ENCODE measurements around the gene LY6G6C. TPM values are rescaled to one million over a fixed set of nuclear protein-coding genes. Genes with fewer than 3 reads are reported as not detected.

Gene LY6G6C
- total and polyA plus RNA-seq, 2 of the 13 experiments (the other 11 are each of a cell fraction or from before 2014, with no cell fraction given), result 0.15 TPM; not detected in 1

DNA sequence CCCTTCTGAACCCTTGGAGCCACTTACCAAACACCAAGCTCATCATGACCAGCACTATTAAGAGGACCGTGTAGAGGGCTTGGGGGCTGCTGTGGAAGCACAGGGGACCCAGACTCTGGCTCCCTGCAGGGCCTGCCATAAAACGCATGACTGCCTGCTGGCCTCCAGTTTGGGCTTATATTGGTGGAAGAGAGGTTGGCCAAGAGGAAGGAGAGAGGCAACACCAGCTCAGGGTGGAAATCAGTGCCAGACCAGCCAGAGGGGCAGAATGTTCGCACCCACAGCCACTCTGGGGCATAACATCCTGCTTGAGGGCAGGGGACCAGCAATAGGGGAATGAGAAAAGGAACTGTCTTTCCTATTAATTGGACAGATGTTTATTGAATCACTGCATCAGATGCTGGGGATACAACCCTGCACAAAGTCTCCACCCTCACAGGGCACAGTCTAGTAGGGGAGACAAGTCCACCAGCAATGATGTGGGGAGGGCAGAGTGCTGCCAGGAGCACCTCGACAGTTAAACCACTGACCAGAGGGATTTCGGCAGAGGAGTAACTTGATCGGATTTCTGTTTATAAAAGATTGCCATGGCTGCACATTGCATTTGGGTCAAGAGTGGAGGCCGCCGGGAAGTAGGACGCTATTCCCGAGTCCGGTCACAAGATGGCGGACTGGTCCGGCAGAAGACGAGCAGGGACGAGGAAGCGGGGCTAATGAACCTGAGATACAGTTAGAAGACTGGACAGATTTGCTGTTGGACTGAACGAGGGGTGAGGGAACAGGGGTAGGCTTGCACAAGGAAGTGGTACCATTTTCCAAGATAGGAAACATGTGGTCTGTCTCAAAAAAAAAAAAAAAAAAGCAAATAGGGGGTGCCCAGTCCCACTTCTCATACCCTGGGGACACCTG lies 41.1 kb downstream of the LY6G6C start, which contains the start of gene LY6G5C (continued):
- TF ChIP-seq, protein P1, sequence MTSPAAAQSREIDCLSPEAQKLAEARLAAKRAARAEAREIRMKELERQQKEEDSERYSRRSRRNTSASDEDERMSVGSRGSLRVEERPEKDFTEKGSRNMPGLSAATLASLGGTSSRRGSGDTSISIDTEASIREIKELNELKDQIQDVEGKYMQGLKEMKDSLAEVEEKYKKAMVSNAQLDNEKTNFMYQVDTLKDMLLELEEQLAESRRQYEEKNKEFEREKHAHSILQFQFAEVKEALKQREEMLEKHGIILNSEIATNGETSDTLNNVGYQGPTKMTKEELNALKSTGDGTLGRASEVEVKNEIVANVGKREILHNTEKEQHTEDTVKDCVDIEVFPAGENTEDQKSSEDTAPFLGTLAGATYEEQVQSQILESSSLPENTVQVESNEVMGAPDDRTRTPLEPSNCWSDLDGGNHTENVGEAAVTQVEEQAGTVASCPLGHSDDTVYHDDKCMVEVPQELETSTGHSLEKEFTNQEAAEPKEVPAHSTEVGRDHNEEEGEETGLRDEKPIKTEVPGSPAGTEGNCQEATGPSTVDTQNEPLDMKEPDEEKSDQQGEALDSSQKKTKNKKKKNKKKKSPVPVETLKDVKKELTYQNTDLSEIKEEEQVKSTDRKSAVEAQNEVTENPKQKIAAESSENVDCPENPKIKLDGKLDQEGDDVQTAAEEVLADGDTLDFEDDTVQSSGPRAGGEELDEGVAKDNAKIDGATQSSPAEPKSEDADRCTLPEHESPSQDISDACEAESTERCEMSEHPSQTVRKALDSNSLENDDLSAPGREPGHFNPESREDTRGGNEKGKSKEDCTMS (CRISPR knock-in tag; conservative IDR thresholded peaks at IDR 0.05), result no peak
- TF ChIP-seq U2AF2 (IDR thresholded peaks at IDR 0.05; ENCODE audit: low read depth, low read length), result no peak
- TF ChIP-seq ARNT (IDR thresholded peaks at IDR 0.05), result no peak
- TF ChIP-seq, protein P2, sequence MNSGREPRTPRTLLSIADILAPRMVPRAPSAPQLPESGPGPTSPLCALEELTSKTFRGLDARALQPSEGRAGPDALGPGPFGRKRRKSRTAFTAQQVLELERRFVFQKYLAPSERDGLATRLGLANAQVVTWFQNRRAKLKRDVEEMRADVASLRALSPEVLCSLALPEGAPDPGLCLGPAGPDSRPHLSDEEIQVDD (CRISPR knock-in tag; IDR thresholded peaks at IDR 0.05; ENCODE audit: borderline replicate concordance), result no peak
- TF ChIP-seq DPF2 (CRISPR knock-in tag; IDR thresholded peaks at IDR 0.05; ENCODE audit: borderline replicate concordance, low read depth), result no peak
- no peak for TF ChIP-seq PHB2 (IDR thresholded peaks at IDR 0.05; ENCODE audit: partially characterized antibody)
- no peak for TF ChIP-seq ZNF75D (CRISPR knock-in tag; IDR thresholded peaks at IDR 0.05; ENCODE audit: borderline replicate concordance)
- no peak for TF ChIP-seq CSRNP2 (CRISPR knock-in tag; conservative IDR thresholded peaks at IDR 0.05; ENCODE audit: low read depth)
- no peak for TF ChIP-seq ZFP1 (CRISPR knock-in tag; IDR thresholded peaks at IDR 0.05)
- no peak for TF ChIP-seq RARA (CRISPR knock-in tag; IDR thresholded peaks at IDR 0.05)
- TF ChIP-seq ETV5 (CRISPR knock-in tag; IDR thresholded peaks at IDR 0.05; ENCODE audit: borderline replicate concordance), result peak; percentile 5; the same call in 1 of the 2 replicates
- no peak for TF ChIP-seq ZNF430 (CRISPR knock-in tag; IDR thresholded peaks at IDR 0.05)
- no peak for TF ChIP-seq ELF4 (CRISPR knock-in tag; IDR thresholded peaks at IDR 0.05; ENCODE audit: borderline replicate concordance)
- TF ChIP-seq MAFF (IDR thresholded peaks at IDR 0.05; ENCODE audit: low read depth, low read length), result no peak
- TF ChIP-seq ZFP62 (CRISPR knock-in tag; IDR thresholded peaks at IDR 0.05), result no peak
- peak; percentile 40; the same call in 1 of the 2 replicates for TF ChIP-seq ZMYM3 (CRISPR knock-in tag; IDR thresholded peaks at IDR 0.05)
- TF ChIP-seq ZNF563 (CRISPR knock-in tag; IDR thresholded peaks at IDR 0.05), result no peak
- no peak for TF ChIP-seq ZMYM2 (CRISPR knock-in tag; IDR thresholded peaks at IDR 0.05)
- TF ChIP-seq, protein P3, sequence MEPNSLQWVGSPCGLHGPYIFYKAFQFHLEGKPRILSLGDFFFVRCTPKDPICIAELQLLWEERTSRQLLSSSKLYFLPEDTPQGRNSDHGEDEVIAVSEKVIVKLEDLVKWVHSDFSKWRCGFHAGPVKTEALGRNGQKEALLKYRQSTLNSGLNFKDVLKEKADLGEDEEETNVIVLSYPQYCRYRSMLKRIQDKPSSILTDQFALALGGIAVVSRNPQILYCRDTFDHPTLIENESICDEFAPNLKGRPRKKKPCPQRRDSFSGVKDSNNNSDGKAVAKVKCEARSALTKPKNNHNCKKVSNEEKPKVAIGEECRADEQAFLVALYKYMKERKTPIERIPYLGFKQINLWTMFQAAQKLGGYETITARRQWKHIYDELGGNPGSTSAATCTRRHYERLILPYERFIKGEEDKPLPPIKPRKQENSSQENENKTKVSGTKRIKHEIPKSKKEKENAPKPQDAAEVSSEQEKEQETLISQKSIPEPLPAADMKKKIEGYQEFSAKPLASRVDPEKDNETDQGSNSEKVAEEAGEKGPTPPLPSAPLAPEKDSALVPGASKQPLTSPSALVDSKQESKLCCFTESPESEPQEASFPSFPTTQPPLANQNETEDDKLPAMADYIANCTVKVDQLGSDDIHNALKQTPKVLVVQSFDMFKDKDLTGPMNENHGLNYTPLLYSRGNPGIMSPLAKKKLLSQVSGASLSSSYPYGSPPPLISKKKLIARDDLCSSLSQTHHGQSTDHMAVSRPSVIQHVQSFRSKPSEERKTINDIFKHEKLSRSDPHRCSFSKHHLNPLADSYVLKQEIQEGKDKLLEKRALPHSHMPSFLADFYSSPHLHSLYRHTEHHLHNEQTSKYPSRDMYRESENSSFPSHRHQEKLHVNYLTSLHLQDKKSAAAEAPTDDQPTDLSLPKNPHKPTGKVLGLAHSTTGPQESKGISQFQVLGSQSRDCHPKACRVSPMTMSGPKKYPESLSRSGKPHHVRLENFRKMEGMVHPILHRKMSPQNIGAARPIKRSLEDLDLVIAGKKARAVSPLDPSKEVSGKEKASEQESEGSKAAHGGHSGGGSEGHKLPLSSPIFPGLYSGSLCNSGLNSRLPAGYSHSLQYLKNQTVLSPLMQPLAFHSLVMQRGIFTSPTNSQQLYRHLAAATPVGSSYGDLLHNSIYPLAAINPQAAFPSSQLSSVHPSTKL (CRISPR knock-in tag; IDR thresholded peaks at IDR 0.05), result peak; percentile 34; the same call in 1 of the 2 replicates
- no peak for TF ChIP-seq ZKSCAN8 (CRISPR knock-in tag; IDR thresholded peaks at IDR 0.05; ENCODE audit: borderline replicate concordance)
- TF ChIP-seq GABPB1 (CRISPR knock-in tag; IDR thresholded peaks at IDR 0.05), result 0 out of 2 replicates have a peak, but pooled peaks have one; percentile 3
- peak; percentile 97 for TF ChIP-seq RAD21 (CRISPR knock-in tag; IDR thresholded peaks at IDR 0.05)
- no peak for TF ChIP-seq ZBTB7B (CRISPR knock-in tag; IDR thresholded peaks at IDR 0.05)

Data from HepG2 (cell line).